ENCODE results near the gene ATP5F1C.

DNA sequence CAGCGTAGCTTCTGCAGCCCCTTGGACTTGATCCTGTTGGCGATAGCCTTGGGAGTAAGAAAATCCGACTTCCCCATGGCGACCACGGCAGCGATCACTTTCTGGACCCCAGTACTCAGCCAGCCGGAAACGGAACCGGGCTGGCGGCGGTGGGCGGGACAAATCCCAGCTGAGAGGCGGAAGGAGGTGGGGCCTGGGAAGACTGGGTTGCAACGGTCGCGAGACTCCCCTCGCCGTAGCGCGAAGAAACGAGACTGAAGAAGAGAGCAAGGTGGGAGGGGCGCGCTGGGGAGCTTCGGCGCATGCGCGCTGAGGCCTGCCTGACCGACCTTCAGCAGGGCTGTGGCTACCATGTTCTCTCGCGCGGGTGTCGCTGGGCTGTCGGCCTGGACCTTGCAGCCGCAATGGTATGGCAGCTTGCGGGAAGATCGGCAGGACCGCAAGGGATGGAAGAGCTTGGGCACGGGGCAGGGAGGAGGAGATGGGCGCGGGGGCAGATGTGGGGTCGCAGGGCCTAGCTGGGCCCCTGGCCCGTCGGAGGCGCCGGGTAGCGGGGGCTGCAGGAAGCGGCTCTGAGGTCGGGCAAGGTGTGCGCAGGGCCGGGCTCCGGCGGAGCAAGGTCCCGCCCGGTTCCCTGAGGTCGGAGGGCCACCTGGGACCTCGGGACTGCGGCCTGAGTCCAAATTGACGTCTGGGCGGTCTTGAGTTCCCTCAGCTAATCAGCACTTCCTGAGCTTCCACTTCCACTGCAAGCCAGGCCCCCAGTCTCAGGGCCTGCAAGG lies at the start of gene ATP5F1C, which contains the start of gene KIN:
- TF ChIP-seq POLR2A (IDR thresholded peaks at IDR 0.05) = peak in 1 of 3 donors; percentile 7
- TF ChIP-seq CTCF (IDR thresholded peaks at IDR 0.05 in 8 of 11, conservative IDR thresholded peaks at IDR 0.05 in 3 of 11) = peak in 4 of 11 experiments; percentile 33 to 47 (median 37)

Measured in spleen (tissue), 7 donors.